Testis (tissue), 2 donors: Measurements from ENCODE around the gene CDS2.

Source experiments
- POLR2A ChIP-seq: fragments of 450-650 bp; IDR thresholded peaks from one replicate; pipeline ENCODE4 v1.6.1; 2017; ENCODE audit warnings: antibody characterized with exemption, mild to moderate bottlenecking, moderate library complexity
- TF ChIP-seq, protein P1 (sequence below), 3 experiments: fragments of 450-650 bp in 2 of 3; fragments of 200-600 bp in 1 of 3; sonication (generic) in 1 of 3; IDR thresholded peaks; one replicate each; pipeline ENCODE4 v1.5.1; 2016 to 2019; ENCODE audit warnings: antibody characterized with exemption in 3 of 3, mild to moderate bottlenecking in 2 of 3, moderate library complexity in 1 of 3

- TF ChIP-seq, protein P1, sequence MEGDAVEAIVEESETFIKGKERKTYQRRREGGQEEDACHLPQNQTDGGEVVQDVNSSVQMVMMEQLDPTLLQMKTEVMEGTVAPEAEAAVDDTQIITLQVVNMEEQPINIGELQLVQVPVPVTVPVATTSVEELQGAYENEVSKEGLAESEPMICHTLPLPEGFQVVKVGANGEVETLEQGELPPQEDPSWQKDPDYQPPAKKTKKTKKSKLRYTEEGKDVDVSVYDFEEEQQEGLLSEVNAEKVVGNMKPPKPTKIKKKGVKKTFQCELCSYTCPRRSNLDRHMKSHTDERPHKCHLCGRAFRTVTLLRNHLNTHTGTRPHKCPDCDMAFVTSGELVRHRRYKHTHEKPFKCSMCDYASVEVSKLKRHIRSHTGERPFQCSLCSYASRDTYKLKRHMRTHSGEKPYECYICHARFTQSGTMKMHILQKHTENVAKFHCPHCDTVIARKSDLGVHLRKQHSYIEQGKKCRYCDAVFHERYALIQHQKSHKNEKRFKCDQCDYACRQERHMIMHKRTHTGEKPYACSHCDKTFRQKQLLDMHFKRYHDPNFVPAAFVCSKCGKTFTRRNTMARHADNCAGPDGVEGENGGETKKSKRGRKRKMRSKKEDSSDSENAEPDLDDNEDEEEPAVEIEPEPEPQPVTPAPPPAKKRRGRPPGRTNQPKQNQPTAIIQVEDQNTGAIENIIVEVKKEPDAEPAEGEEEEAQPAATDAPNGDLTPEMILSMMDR (IDR thresholded peaks at IDR 0.05): no peak
- no peak for TF ChIP-seq POLR2A
These were observed 7.7 kb upstream of the CDS2 start for GRCh38 chr20:5119143-5119434.
